HG03095 (cell line): ENCODE data around the gene PCARE.
A peak's percentile ranks its signal among the peaks of the same experiment; 100 is the strongest.
"Not testable (repeated sequence)": the region's sequence is repeated elsewhere in the genome, so short reads cannot be mapped to it uniquely, and the experiment has no call there.

Experiments
- ATAC-seq: cut with Tn5 transposase; IDR thresholded peaks from one replicate; pipeline ENCODE4 v1.9.1; 2021; ENCODE audit warnings: moderate library complexity; ENCODE audit not compliant: unreplicated experiment

The PCARE gene

DNA sequence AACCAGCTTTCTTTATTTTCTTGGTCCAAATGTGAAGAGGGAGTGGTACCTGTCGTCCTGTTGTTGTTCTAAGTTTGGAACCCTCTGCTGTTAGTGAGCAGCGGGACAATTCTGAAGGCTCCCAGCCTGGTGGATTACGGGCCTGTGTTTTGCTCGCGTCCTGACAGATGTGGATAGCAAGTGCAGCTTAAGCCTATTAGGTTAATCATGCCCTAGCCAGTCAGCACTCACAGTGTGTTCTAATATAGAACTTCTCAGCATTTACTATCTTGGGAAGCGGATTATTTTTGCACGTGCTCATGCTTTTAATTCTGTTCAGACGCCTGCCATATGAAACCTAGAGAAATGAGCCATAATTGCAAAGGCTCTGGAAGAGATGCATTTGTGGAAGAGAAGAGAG is at the start of gene PCARE:
Gene PCARE (minus strand): TSS at position 113 of the 400 bp plus-strand sequence. CDS start 262 bp downstream, outside the sequence.
- no peak for ATAC-seq

- ATAC-seq, result no peak
Observed at GRCh38 chr2:29123617-29124349, 49.5 kb upstream of the PCARE start.

GRCh38 chr2:29120846-29121245 is 46.5 kb upstream of the PCARE start:
- no peak for ATAC-seq

- no peak for ATAC-seq
Observed at GRCh38 chr2:29119211-29119610, 44.9 kb upstream of the PCARE start.

- no peak for ATAC-seq
Observed at GRCh38 chr2:29117636-29118303, 43.4 kb upstream of the PCARE start.

DNA sequence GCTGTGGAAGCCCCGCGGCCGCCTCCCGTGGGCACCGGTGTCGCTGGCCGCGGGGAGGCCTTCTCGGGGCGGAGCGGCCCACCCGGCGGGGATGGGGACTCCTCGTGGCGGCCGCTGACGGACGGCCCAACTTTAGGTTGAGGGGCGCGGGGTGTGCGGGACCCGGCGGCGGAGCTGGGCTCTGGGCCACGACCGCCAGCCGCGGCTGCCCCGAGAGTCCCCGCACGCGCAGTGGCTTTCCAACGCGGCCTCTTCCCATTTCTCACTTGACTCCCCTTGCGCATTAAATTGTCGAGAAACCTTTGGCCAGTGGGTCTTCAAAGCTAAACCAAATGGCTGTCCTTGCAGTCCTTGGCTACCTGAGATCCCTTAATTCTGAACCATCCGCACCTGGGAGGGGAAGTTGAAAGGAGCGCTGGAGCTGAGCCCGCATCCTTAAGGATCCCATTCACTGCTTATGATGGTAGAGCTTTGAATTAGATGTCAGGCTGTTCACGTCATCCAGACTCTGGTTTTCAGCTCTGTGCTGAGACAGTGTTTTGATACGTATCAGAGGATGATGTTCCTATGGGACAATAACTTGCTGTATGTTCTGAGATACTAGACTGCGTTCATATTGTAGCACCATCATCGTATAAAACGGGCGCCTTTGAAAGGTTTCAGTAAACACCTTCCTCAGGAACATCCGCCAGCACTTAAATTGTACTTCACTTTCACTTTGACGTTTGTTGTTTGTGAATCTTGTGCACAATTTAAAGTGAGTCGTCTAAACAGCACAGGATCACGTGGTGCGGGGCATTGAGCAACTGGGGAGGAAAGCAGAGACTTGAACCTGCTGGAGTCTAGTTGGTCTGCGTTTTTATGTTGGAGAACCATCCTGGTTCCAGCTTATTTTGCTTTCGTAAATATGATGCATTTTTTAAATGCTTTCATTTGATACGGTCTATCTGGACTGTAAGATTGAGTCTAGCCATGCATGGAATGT is 41.8 kb upstream of the PCARE start:
- peak; percentile 34 for ATAC-seq

DNA sequence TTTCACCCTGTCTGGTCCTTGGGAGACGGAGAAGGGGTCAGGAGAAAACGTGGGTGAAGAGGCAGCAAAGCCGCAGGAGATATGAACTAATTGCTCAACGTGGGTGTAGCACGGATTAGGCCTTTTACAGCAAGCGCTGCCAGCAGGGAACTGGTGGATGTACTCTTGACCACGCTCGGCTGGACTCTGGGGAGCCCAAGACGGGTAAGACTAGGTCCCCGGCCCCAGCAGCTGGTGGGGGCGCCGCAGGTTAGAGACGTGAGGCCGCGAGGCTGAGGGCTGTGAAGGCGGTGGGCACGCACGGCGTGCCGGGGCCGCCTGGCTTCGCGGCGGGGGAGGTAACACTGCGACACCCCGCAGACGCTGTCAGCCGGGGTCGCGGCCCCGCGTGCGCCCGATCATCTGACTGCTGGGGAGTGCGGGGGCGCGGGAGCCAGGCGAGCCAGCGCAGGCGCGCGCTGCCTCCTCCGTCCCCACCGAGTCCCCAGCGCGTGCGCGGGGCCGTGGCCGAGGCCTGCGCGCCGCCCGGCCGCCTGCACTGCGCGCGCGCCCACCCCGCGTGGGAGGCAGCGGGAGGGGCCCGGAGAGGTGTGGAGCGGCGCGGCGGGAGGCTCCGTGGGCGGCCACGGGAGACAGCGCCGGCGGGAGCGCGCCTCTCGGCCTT is 40.8 kb upstream of the PCARE start, which contains the start of gene CLIP4:
Gene CLIP4 (plus strand): TSS at position 470 of the 664 bp plus-strand sequence. CDS start 5,974 bp downstream, outside the sequence.
- peak; percentile 40 for ATAC-seq

- no peak for ATAC-seq
Observed at GRCh38 chr2:29114586-29114945, 40.2 kb upstream of the PCARE start.

GRCh38 chr2:29113891-29114321 is 39.6 kb upstream of the PCARE start:
- ATAC-seq, result no peak

DNA sequence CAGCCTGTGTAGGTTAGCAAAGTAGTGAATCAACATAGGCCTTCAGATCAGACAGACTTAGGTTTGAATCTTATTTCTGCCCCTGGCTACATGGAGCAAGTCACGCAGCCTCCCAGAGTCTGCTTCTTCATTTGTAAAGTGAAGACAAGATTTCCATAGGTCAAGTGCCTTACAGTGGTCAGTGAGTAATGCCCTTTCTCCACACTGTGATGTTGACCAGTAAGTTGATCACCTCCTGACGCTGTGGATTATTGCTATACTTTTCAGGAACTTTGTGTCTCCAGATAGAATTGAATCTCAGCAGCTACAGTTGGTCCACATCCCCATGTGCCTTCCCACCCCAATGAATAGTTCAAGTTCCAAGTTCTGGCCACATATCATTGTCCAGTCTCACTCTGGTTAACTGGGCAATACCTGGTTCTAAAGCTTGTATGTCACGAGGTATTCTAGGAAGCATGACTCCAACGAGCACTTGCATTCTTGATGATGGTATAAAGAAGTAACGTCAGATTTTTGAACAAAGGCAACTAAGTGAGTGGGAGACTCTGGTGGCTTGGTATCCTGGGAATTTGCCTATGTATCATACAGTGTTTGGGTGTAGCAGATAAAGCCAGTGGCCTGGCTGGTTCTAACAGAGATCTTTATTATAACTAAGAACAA is 38.8 kb upstream of the PCARE start:
- no peak for ATAC-seq

- ATAC-seq, result no peak
Observed at GRCh38 chr2:29112379-29112778, 38.1 kb upstream of the PCARE start.

DNA sequence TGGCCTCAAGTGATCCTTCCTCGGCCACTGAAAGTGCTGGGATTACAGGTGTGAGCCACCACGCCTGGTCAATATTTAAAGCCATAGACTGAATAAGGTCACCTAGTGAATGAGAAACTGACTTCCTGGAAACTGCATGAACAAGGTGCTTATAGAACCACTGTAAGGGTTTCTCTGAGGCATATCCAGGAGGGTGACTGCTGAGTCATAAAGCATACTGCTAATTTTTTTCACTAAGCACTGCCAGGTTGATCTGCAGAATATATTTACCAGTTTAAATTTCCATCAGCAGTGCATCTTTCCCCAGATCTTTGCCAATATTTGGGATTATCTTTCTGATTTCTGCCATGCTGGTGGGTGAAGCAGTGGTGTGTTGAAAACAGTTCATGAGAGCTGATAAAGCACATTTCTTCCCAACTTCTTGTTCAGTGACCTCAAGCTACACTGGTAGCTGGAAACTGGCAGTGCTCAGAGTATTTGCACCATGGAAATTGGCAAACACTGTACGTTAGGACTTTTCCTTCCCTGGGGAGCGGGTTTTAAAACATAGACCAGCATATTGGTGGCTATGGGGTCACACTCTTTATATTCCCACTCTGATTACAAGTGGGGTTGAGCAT is 36.7 kb upstream of the PCARE start:
- ATAC-seq, result peak; percentile 44

GRCh38 chr2:29109246-29109645 is 34.9 kb upstream of the PCARE start:
- no peak for ATAC-seq

- no peak for ATAC-seq
Observed at GRCh38 chr2:29108225-29108624, 33.9 kb upstream of the PCARE start.

DNA sequence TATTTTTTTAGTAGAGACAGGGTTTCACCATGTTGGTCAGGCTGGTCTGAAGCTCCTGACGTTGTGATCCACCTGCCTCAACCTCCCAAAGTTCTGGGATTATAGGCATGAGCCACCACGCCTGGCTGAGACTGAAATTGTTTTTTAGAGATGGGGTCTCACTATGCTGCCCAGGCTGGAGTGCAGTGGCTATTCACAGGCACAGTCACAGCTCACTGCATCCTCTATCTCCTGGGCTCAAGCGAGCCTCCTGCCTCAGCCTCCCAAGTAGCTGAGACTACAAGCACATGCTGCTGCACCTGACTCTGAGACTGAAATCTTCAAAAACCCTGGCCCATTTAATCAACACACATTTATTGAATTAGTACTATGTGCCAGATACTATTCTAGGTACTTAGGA is 33.2 kb upstream of the PCARE start:
- not testable (repeated sequence) for ATAC-seq

GRCh38 chr2:29106980-29107388 is 32.7 kb upstream of the PCARE start:
- no peak for ATAC-seq

- no peak for ATAC-seq
Observed at GRCh38 chr2:29106256-29106655, 31.9 kb upstream of the PCARE start.

- no peak for ATAC-seq
Observed at GRCh38 chr2:29105375-29105774, 31.1 kb upstream of the PCARE start.

DNA sequence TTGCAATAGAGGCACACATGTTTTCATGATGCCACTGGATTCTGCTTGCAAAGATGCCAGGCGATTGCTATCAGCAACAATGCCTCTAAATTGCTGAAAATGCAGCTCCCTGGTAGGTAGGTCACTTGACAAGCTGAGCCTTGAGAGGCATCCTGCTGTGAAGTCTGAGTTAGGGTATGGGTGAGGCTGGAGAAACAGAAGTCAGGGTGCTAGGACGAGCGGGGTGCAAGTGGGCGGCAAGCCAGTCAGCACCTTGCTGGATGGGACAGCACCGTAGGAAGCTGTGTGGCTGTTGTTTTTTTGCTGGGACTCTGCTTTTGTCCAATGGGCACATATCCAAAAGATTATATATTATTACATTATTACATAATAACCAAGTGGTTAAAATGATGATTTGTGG is 30.4 kb upstream of the PCARE start:
- ATAC-seq, result no peak

- ATAC-seq, result no peak
Observed at GRCh38 chr2:29100564-29100963, 26.2 kb upstream of the PCARE start.
